ENCODE results near the gene JMJD8.

GRCh38 chr16:645852-646678 is 38.1 kb downstream of the JMJD8 start:
- TF ChIP-seq, protein P1, sequence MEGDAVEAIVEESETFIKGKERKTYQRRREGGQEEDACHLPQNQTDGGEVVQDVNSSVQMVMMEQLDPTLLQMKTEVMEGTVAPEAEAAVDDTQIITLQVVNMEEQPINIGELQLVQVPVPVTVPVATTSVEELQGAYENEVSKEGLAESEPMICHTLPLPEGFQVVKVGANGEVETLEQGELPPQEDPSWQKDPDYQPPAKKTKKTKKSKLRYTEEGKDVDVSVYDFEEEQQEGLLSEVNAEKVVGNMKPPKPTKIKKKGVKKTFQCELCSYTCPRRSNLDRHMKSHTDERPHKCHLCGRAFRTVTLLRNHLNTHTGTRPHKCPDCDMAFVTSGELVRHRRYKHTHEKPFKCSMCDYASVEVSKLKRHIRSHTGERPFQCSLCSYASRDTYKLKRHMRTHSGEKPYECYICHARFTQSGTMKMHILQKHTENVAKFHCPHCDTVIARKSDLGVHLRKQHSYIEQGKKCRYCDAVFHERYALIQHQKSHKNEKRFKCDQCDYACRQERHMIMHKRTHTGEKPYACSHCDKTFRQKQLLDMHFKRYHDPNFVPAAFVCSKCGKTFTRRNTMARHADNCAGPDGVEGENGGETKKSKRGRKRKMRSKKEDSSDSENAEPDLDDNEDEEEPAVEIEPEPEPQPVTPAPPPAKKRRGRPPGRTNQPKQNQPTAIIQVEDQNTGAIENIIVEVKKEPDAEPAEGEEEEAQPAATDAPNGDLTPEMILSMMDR (IDR thresholded peaks at IDR 0.05 in 8 of 11, conservative IDR thresholded peaks at IDR 0.05 in 3 of 11): no peak
- TF ChIP-seq POLR2A (IDR thresholded peaks at IDR 0.05) (no peak), POLR2AphosphoS5 (IDR thresholded peaks at IDR 0.05) (peak in 2 of 3 donors; percentile 14 to 36)

Measured in spleen (tissue), 7 donors.